Left lung (tissue), 10 donors: ENCODE results near the gene BTBD18. TPM values are rescaled to one million over a fixed set of nuclear protein-coding genes. Genes with fewer than 3 reads are reported as not detected.

Source experiments
- ATAC-seq: fragments of 200-7000 bp; cut with Tn5 transposase; one replicate; pipeline ENCODE4 v1.9.1; 2020; ENCODE audit warnings: moderate library complexity
- DNase-seq, 4 donors: peaks; one replicate each; pipeline ENCODE4 v3.0.0-alpha.2; 2013 to 2020
- H3K27ac ChIP-seq, 2 donors: fragments of 200-600 bp; sonication (generic) in 1 of 2; one replicate each; pipeline versions ENCODE4 v1.5.0 to v1.8.0; 2020 to 2021
- H3K27me3 ChIP-seq, 2 donors: fragments of 200-600 bp; sonication (generic) in 1 of 2; one replicate each; pipeline versions ENCODE4 v1.5.0 to v1.8.0; 2020 to 2021
- H3K36me3 ChIP-seq, 2 donors: fragments of 200-600 bp; sonication (generic) in 1 of 2; one replicate each; pipeline versions ENCODE4 v1.5.0 to v1.8.0; 2020 to 2021
- H3K4me1 ChIP-seq, 2 donors: fragments of 200-600 bp; one replicate each; pipeline ENCODE4 v1.8.0; 2021
- H3K4me3 ChIP-seq, 2 donors: fragments of 200-600 bp; sonication (generic) in 1 of 2; one replicate each; pipeline versions ENCODE4 v1.5.0 to v1.8.0; 2020 to 2021; ENCODE audit warnings: mild to moderate bottlenecking in 1 of 2
- H3K9me3 ChIP-seq, 2 donors: fragments of 200-600 bp; sonication (generic) in 1 of 2; one replicate each; pipeline versions ENCODE4 v1.5.0 to v1.8.0; 2020 to 2021
- intact Hi-C, 2 donors: fragments of 100-400 bp; cut with DNase I; formaldehyde crosslinking; loops; one replicate each; pipeline versions ENCODE4 v1.11.2 to v1.14.2; 2022
- polyA plus RNA-seq, 6 donors: library from polyadenylated mRNA; unstranded; fragments of 120-200 nt; gene quantifications; one replicate each; pipeline ENCODE4 v1.2.1, GENCODE V29; 2013; ENCODE audit not compliant: insufficient read length in 6 of 6
- total RNA-seq, 2 donors: library from RNA; stranded (reverse); fragmentation: NEBNext Ultra II Directional; extraction: Animal tissue kit (Norgen Biotek cat#: 25700); gene quantifications; one replicate each; pipeline ENCODE4 v1.2.1, GENCODE V29; 2021
- TF ChIP-seq, protein P1 (sequence below), 2 donors: fragments of 200-600 bp; sonication (generic) in 1 of 2; IDR thresholded peaks; one replicate each; pipeline versions ENCODE4 v1.5.0 to v1.8.0; 2021; ENCODE audit warnings: antibody characterized with exemption in 2 of 2
- donor health status: DM: no; HTN: yes; CAD: no.
- donor health status: DM: no; HTN: no; CAD: no.

The BTBD18 gene
- total and polyA plus RNA-seq, 8 donors: 0.21 to 0.56 (median 0.31) TPM; not detected in 2

- no peak overlapping the region for H3K4me3 ChIP-seq
- TF ChIP-seq, protein P1, sequence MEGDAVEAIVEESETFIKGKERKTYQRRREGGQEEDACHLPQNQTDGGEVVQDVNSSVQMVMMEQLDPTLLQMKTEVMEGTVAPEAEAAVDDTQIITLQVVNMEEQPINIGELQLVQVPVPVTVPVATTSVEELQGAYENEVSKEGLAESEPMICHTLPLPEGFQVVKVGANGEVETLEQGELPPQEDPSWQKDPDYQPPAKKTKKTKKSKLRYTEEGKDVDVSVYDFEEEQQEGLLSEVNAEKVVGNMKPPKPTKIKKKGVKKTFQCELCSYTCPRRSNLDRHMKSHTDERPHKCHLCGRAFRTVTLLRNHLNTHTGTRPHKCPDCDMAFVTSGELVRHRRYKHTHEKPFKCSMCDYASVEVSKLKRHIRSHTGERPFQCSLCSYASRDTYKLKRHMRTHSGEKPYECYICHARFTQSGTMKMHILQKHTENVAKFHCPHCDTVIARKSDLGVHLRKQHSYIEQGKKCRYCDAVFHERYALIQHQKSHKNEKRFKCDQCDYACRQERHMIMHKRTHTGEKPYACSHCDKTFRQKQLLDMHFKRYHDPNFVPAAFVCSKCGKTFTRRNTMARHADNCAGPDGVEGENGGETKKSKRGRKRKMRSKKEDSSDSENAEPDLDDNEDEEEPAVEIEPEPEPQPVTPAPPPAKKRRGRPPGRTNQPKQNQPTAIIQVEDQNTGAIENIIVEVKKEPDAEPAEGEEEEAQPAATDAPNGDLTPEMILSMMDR (IDR thresholded peaks at IDR 0.05): no peak
- H3K27ac ChIP-seq: peak overlapping the region; percentile 82 to 88
- intact Hi-C loops: no loop called here
- H3K27me3 ChIP-seq: no peaks in the 10 kb centered on the region
- H3K36me3 ChIP-seq: no peaks in the 10 kb centered on the region
- DNase-seq: no peak
- peak; percentile 29 for ATAC-seq
- no peaks in the 10 kb centered on the region for H3K9me3 ChIP-seq
- peaks cover 66 to 99% of the 10 kb centered on the region in 2 donors for H3K4me1 ChIP-seq
These were observed 27.7 kb upstream of the BTBD18 start for GRCh38 chr11:57779276-57779675.

GRCh38 chr11:57778318-57779037 lies 26.9 kb upstream of the BTBD18 start:
- H3K4me3 ChIP-seq: no peak overlapping the region
- DNase-seq (peak in 3 of 4 donors; percentile 85 to 99 (median 97)), ATAC-seq (peak; percentile 77)
- no peaks in the 10 kb centered on the region for H3K27me3 ChIP-seq
- TF ChIP-seq, protein P1 (IDR thresholded peaks at IDR 0.05): no peak
- H3K36me3 ChIP-seq: no peaks in the 10 kb centered on the region
- H3K27ac ChIP-seq: peak overlapping the region; percentile 82 to 88
- peaks cover 73 to 99% of the 10 kb centered on the region in 2 donors for H3K4me1 ChIP-seq
- H3K9me3 ChIP-seq: no peaks in the 10 kb centered on the region
- intact Hi-C loops: no loop called here

DNA sequence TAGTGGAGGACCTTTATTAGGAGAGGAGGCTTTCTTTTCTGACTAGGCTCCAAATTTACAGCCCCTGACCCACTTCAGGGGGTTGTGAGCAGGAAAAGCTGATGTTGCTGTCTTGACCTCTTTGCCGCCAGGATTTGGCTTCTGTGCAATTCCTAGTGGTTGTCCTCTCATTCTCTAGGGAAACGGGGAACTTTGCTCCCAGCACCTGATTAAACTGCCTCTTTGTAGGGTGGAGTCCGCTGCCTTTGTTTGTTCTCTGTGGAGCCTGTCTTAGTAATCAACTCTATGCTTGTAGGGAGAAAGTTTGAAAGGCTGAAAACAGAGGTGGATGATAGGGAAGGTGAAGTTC lies 26.3 kb upstream of the BTBD18 start:
- TF ChIP-seq, protein P1 (IDR thresholded peaks at IDR 0.05): no peak
- peak; percentile 12 for ATAC-seq
- Histone ChIP-seq H3K9me3 (no peaks in the 10 kb centered on the region), H3K36me3 (no peaks in the 10 kb centered on the region), H3K4me1 (peaks cover 74 to 99% of the 10 kb centered on the region in 2 donors), H3K27me3 (no peaks in the 10 kb centered on the region), H3K4me3 (no peak overlapping the region), H3K27ac (peak overlapping the region; percentile 82 to 88)
- intact Hi-C loops: no loop called here
- no peak for DNase-seq

DNA sequence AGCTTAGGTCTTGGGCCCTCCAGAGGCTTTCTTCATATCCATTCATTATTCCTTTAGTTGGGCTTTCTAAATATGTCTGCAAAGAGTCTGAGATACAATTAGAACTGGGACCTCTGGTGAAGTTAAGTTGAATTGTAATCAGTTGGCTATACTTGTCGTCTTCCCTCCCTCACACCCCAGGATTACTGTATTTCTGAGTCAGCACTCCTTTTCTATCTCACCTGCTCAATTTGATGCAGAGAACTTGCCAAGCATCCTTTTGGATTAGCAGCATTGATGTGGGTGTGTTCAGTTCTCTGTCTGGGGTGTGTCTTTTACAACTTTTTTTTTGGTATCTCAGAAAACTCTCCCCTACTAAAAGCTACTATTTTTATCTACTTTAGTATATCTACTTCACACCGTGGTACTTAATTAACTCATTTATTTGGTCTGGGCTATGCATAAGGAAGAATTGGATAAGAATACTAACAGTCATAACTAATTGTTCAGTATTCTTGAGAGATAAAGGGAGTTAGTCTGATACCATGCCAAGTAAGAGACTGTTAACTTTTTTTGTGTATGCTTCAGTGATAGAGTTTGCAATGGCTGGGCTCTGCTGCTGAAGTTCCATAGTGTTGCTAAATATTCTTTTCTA lies 25.1 kb upstream of the BTBD18 start:
- Histone ChIP-seq H3K27me3 (no peaks in the 10 kb centered on the region), H3K36me3 (no peaks in the 10 kb centered on the region), H3K9me3 (no peaks in the 10 kb centered on the region), H3K4me3 (no peak overlapping the region), H3K4me1 (peaks cover 72 to 99% of the 10 kb centered on the region in 2 donors), H3K27ac (peak overlapping the region; percentile 82 to 88)
- no peak for ATAC-seq
- intact Hi-C loops: no loop called here
- no peak for DNase-seq
- TF ChIP-seq, protein P1 (IDR thresholded peaks at IDR 0.05): no peak

- no peaks in the 10 kb centered on the region for H3K36me3 ChIP-seq
- TF ChIP-seq, protein P1 (IDR thresholded peaks at IDR 0.05): no peak
- no peaks in the 10 kb centered on the region for H3K9me3 ChIP-seq
- peak overlapping the region in 1 of 2 donors; percentile 14 for H3K4me3 ChIP-seq
- intact Hi-C loops: no loop called here
- peak overlapping the region; percentile 82 to 88 for H3K27ac ChIP-seq
- peaks cover 66 to 99% of the 10 kb centered on the region in 2 donors for H3K4me1 ChIP-seq
- H3K27me3 ChIP-seq: no peaks in the 10 kb centered on the region
- DNase-seq: peak in 3 of 4 donors; percentile 55 to 86 (median 76)
- peak; percentile 51 for ATAC-seq
These were observed 24.5 kb upstream of the BTBD18 start for GRCh38 chr11:57776031-57776521.
